Fibroblast of skin of right quadriceps (primary cell): ENCODE results near the gene SLC35D2.
"Not testable (repeated sequence)": the region's sequence is repeated elsewhere in the genome, so short reads cannot be mapped to it uniquely, and the experiment has no call there.

Experiments
- DNase-seq: peaks from one replicate; pipeline ENCODE4 v3.0.0-alpha.2; 2013

The SLC35D2 gene

DNA sequence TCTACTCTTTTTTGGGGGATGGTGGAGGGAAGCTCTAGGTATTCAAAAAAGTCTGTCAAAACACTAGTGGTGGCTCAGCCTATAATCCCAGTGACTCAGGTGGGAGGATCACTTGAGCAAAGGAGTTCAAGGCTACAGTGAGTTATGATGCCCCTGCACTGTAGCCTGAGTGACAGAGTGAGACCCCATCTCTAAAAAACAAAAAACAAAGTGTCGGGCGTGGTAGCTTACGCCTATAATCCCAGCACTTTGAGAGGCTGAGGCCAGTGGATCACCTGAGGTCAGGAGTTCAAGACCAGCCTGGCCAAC lies 15.8 kb upstream of the SLC35D2 start:
- DNase-seq, result no peak

DNA sequence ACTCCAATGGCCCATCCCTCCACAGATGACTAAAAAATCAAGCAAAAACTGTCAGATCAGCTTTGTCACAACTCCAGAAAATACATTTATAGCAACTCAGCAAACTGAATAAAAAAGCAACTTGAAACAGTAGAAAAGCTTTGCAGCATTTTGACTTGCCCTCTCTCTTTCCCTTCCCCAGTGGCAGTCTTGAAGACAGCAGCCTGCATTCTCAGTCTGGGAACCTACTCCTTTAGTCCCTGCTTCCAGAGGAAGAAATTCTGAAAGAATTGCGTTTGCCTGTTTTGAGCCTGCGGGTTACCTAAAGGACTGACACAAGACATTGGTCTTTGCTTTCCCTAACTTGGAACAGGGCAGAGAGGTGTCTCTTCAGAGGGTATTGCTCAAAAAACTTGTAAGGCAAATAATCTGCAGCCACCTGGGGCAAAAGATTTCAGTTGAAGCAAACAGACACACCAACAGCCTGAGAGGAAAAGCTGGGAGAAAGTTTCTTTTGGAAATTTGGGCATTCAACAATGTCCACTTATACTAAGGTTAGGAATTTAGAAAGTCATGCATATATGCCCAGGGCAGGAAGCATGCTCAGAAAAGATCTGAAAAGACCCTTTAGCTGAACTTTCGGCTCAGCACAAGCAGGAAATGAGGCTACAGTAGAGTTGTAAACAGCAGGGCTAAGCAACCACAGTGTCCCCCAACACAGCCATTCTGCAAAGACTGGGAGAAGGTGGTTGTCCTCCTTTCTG lies 15.2 kb upstream of the SLC35D2 start:
- DNase-seq, result no peak

DNA sequence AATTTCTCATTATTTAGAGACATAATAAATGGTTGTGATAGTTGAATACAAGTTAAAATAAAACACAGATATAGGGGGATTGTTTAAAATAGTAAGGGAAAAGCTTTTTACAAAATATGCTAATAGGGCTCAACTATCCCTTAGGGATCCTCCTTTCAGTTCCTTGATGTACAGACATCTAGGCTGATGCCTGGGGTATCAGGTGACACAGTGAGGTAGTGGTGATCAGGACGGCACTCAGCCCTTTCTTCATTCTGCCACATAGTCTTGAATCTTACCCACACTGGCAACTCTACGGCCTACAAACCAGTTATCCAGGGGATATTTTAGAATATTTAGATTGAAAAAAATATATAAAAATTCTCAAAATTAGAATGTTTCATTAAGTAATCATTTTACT lies 12.5 kb upstream of the SLC35D2 start:
- no peak for DNase-seq

DNA sequence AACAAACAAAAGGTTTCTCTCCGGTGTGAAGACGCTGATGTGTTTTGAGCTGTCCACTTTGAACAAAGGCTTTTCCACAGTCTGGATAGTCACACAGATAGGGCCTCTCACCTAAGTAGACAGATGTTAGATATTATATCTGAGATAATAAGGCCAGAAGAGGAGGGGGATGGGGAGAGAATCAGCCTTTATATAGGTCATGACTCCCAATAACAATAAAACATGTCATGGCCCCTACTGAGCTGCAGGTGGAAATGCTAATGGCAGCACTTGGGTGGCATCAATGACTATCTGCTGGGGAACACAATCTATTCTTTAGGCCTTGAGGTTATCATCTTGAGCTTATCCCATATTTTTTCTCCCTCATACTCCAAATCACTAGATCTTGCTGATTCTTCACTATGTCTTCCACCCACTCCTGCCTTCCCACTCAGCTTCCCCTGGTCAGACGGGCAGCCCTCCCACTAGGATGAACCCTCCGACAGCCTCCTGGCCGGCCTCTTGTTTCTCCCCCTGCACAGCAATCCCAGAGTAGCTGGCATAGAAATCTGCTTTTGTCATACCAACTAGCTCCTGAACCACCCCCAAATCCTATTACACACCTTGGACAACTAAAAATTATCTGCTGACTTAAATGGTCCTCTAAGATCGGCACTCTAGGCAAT lies 11.5 kb upstream of the SLC35D2 start:
- DNase-seq, result no peak

DNA sequence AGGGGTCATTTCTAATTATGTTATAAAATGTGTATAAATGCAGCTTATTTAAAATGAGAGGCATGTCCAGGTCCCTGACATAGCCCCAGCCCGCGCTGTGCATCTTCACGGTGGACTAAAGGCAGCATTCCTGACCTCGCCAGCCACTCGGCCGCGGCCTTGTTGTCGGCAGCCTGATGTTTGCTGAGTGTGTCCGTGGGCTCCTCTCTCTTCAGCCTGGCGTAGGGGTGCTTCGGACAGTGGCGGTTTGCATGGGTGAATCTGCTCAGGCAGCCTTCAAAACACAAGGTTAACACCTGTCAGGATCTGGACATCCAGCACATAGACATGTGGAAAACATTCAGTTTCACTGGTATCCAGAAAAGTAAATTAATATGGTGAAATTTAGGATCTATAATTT lies 8.8 kb upstream of the SLC35D2 start:
- no peak for DNase-seq

DNA sequence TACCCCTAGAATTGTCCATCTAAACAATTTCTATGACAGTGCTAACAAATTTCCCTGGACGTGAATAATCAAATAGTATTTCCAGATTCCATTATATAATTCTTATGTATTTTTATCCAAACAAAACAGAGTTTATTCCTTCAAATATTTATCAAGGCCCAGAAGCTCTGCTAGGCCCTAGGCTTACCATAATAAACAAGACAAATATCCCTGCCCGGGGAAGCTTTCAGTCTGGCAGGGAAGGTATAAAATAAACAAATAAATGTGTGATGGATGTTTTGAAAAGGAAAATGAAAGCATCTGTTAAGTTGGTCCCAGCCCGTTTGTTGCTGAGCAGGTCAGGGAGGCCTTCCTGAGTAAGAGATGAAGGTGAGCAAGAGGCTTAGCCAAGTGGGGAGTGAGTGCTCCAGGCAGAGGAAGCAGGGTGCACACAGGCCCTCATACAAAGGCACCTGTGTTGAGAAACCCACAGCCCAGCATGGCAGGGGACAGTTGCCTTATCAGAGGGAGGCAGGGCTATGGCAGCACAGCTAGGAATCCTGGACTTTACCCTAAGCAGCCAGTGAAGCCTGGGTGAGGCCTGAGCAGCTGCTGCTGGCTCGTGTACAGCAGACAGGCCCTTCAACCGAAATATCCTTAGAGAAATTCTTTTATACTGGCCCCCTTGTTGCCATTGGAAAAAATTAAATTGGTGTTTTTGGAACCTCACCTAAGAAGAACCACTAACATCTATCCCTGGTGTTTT lies 7.7 kb upstream of the SLC35D2 start:
- DNase-seq, result no peak

DNA sequence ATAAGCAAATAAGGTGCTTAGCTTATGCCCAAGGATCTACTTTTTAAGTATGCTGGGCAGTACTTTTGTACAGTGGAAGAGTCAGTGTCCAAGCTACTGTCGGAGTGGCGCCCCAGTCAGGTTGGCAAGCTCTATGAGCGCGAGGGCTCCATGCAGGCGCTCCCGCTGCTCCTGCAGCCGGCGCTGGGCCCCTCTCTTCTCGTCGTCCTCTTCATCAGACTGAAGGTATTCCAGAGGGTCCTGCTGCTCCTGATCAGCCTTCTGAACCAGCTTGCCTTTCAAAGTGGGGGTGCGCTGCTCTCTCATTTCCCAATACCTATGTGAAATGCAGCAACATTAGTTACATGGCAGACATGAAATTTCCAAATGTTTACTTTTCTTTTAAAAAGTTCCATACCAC lies 4.6 kb upstream of the SLC35D2 start:
- DNase-seq, result no peak

DNA sequence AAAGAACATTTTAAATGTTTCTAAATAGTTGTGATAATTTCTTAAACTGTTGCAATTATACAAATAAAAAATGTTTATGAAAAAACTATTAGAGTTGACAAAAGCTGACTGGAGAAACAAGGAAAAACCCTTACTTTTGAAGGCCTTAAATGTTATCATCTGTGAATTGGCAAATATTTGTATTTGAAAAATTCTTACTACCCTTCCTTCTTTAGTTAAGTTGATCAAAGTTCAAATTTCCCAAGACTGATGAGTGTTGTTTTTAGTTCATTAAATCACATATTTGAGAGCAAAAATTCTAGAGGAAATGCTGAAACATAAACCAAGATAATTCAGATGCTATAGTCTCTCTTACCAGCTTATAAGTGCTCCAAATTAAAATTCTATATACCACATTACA lies 2.6 kb upstream of the SLC35D2 start:
- no peak for DNase-seq

DNA sequence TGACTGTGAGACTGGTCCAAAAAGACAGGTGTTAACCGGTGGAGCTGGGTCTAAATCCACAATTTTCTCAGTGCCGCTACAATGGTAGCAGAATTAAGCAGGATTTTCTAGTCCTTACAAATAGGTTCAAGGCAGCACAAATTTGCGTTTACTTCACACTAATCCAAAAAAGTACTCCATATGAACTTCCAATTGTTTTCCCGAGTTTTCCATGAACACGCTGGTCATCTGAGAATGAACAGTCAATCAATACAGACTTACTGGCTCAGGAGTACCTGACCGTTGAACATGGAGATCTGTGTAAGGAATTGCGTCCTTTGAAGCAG lies 709 bp downstream of the SLC35D2 start:
- DNase-seq, result no peak

DNA sequence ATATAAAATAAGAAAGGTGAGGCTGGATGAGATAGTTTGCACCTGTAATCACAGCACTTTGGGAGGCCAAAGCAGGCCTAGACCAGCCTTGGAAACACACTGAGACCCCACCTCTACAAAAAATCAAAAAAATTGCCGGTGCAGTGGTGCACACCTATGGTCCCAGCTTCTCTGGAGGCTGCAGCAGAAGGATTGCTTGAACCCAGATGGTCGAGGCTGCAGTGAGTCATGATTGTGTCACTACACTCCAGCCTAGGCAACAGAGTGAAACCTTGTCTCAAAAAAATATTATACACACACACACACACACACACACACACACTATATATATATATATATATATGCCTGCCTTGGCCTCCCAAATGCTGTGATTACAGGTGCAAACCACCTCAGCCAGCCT lies 1.3 kb downstream of the SLC35D2 start:
- DNase-seq, result no peak

DNA sequence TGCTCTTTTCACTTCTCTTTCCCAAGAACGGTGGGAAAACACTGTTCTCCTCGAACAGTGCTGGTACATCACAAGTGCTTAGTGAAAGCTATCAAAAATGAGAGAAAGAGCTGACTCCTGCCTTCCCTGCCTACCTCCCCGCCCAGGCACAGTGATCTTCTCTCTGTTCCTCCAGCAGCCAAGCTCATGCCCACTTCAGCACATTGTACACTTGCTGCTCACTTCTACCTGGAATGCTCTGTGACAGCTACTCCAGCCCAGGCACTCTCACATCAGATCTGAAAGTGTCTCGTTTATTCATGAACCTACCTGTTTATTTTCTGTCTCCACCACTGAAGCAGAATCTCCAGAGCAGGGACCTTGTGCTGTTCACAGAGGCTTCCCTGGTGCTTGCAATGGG lies 1.8 kb downstream of the SLC35D2 start:
- no peak for DNase-seq

DNA sequence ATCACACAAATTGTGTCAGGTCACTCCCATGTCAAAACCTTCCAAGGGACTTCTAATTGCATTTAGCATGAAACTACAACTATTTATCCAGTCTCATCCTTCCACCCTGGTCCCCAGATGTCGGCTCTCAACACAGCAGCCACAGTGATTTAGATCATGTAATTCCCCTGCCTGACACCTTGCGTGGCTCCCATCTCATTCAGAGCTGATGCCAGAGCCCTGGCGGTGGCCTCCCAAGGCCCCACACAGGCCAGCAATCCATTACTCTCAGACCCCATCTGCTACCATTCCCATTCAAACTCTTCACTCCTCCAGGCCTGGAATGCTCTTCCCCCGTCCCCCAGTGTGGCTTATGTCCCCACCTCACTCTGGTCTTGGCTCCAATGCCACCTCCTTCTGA lies 2.4 kb downstream of the SLC35D2 start:
- DNase-seq, result no peak

DNA sequence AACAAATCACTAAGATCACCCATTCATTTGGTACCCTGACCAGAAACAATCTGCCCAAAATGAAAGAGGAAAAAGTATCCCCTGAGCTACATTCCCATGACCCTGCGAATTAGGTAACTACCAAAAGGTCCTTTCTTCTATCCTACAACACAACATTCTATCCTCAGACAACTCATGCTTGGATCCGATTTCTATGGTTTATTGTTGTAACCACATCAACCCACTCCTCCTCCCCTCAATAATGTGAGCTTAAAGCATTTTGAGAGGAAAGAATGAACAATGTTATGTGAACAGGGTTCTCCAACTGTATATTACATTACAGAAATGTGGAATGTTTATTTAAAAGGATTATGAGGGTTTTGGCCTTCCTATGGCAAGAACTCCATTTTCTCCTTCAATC lies 4.0 kb downstream of the SLC35D2 start:
- no peak for DNase-seq

DNA sequence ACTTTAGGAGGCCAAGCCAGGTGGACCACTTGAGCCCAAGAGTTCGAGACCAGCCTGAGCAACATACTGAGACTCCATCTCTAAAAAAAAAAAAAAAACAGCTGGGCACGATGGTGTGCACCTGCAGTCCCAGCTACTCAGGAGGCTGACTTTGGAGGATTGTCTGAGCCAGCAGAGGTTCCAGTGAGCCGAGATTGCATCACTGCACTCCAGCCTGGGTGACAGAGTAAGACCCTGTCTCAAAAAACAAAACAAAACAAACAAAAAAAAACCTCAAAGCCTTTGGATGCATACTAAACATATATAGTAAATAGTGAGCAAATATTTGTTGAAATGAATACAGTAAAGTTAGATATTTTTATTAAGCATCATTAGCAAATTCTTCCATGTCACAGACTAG lies 5.3 kb downstream of the SLC35D2 start:
- DNase-seq, result no peak

DNA sequence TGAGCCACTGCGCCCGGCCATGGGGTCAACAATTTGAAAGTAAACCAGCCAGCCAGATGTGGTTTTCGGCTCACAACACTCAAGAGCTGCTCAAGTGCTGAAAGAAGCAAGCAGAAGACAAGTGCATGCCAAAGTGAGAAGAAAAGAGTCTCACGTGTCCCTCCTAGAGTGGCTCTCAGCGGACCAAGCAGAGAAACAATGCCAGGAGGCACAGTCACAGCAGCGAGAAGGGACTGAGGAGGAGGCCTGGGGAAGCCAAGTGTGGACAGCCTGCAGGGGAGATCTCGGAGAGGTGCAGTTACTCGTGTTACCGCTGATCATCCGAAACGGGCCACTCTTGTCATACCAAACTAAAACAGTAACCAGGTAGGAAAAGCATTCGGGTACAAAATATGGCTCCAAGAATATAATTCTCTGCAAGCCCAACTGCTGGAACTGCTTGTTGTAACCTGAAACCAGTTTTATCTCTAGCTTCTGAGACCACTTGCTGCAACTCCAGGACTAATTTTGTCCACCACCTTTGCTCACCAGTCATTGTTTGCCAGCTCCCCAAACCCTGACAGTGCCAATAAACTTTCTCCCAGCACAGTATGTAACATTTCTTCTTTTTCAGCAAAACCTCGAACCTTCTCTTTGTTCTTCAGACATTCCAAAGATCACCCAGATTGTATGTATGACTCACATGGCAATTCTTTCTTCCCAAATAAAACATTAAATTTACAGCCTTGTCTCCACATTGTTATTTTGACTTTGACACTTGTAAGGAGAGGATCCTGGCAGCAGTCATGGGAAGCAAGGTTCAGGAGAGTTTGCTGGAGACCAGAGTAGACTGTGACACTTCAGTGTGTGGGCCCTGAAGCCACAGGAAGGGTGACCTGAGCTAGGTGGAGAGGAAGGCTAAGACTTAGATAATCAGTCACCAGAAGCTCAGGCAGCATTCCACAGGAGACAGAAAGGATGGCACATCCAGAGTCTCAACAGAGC lies 6.3 kb downstream of the SLC35D2 start:
- peak; percentile 75 for DNase-seq

DNA sequence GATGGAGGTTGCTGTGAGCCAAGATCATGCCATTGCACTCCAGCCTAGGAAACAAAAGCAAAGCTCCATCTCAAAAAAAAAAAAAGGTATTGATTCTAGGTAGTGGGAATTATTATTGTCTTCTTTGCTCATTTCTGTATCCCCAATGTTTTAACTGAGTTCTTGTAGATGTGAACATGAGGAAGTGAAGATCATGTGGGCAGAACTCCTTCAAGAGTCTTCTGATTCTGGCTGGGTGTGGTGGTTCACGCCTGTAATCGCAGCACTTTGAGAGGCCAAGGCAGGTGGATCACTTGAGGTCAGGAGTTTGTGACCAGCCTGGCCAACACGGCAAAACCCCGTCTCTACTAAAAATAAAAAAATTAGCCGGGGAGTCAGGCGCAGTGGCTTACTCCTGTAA lies 8.0 kb downstream of the SLC35D2 start:
- not testable (repeated sequence) for DNase-seq

DNA sequence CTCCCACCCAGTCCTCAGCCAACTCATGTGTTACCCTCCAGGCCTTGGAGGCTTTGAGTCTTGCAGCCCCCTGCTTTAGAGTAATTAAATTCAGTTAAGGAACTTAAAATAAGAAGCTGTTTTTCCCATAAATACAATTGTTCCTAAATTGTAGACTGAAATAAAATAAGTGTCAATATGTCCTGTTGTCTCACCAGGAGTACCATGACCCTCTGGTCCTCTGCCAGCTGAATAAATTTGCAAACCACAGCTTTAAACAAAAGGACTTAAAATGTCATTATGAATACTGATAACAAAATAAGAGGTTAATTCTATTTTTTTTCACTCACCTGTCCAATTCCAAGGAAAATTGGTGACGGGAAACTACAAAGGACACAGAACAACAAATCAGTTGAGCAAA lies 15.6 kb downstream of the SLC35D2 start:
- DNase-seq, result no peak

DNA sequence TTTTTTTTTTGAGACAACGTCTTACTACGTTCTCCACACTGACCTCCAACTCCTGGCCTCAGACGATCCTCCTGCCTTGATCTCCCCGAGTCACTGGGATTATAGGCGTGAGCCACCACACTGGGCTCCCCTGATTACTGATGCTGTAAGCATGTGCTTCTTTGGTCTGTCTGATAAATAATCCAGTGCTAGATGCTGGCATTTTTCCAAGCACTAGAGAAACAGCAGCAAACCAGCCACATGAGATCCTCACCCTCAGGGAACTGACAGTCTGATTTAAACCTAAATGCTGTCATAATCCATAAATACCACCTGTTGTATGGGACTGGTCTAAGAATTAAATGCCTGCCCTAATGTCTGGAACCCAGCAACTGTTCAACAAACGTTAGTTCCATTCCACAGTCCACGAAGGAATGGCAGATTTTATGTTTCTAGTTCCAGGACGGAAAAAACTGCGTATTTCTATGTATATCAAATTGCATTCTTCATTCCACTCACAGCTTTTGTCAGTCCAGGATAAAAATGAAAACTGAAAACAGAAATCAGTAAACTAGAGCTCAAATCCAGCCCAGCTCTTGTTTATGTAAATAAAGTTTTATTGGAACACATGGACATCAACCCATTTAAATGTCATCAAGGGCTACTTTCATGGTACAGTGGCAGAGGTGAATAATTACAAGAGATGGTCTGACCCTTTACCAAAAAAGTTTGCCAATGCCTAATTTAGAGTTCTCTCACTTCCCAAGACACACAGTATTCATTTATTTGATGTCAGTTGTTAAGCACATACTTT lies 20.1 kb downstream of the SLC35D2 start:
- no peak for DNase-seq

DNA sequence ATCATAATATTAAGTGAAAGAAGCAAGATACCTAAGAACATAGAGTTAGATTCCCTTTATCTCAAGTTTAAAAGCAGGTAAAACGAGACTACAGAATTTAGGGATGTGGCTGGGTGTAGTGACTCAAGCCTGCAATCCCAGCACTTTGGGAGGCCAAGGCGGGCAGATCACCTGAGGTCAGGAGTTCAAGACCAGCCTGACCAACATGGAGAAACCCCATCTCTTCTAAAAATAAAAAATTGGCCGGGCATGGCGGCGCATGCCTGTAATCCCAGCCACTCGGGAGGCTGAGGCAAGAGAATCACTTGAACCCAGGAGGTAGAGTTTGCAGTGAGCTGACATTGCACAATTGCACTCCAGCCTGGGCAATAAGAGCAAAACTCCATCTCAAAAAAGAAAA lies 21.4 kb downstream of the SLC35D2 start:
- DNase-seq, result not testable (repeated sequence)

DNA sequence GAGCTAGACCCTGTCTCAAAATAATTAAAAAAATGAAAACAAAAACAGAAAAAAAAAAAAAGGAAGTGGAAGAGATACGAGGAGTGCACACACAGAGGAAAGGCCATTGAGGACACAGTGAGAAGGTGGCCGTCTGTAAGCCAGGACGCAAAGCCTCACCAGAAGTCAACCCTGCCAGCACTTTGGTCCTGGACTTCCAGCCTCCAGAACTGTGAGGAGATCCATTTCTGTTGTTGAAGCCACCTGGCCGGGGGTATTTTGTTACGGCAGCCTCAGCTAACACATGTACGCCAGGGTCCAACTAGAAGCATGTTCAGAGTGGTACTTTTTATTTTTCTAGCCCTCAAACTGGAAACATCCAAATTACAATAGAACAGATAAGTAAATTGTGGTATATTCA lies 21.8 kb downstream of the SLC35D2 start:
- DNase-seq, result no peak

DNA sequence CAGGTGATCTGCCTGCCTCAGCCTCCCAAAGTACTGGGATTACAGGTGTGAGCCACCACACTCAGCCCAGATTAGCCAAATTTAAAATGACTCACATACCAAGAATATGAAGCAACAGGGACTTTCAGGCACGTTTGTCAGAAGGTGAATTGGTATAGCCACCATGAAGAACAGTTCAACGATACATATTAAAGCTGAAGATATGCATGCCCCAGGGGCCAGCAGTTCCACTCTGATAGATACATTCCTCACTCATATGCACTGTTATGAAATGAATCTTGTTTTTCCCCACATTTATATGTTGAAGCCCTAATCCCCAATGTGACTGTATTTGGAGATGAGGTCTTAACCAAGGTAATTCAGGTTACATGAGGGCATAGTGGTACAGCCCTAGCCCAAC lies 22.5 kb downstream of the SLC35D2 start:
- no peak for DNase-seq

DNA sequence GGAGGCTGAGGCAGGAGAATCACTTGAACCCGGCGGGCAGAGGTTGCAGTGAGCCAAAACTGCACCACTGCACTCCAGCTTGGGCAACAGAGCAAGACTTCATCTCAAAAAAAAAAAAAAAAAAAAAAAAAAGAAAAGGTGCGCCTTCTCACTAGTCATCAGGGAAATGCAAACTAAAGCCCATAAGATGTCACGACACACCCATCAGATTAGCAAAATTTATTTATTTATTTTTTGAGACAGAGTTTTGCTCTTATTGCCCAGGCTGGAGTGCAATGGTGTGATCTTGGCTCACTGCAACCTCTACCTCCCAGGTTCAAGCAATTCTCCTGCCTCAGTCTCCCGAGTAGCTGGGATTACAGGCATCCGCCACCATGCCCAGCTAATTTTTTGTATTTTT lies 23.0 kb downstream of the SLC35D2 start:
- not testable (repeated sequence) for DNase-seq
